ENCODE measurements around the gene DTX3. TPM values are rescaled to one million over a fixed set of nuclear protein-coding genes. Genes with fewer than 3 reads are reported as not detected.

The DTX3 gene, protein sequence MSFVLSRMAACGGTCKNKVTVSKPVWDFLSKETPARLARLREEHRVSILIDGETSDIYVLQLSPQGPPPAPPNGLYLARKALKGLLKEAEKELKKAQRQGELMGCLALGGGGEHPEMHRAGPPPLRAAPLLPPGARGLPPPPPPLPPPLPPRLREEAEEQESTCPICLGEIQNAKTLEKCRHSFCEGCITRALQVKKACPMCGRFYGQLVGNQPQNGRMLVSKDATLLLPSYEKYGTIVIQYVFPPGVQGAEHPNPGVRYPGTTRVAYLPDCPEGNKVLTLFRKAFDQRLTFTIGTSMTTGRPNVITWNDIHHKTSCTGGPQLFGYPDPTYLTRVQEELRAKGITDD
- 13.4 to 21.3 TPM (median 18.7 TPM) in 5 replicates for total RNA-seq (2022; extraction: Qiagen RNA extraction; ENCODE audit: low read depth)

DNA sequence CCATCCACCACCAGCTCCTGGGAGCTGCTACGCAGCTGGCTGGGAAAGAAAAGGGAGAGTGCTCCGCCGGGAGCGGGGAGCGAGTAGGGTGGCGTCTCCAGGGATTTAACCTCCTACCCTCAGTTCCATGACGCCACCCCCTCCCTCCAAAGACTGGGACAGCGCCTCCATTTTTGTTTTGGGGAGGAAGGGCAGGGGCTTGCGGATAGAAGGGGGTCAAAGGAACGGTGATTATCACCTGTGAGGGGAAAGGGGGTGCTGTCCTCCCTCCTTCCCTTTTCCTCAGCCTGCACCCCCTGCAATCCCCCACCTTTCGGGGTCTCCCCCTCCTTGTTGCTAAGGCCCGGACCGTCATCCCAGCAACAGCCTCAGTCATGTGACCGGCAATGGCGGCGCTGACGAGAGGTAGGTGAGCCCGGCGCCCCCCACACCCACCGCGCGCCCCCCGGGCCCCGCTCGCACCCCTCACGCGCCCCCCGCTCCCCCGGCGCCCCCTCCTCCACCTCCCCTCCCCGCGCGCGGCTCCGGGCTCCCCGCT, at the start of gene DTX3:
Gene DTX3 (plus strand): TSS at position 371 of the 538 bp plus-strand sequence. CDS start 1,694 bp downstream, outside the sequence.

GRCh38 chr12:57590864-57591781, 13.5 kb upstream of the DTX3 start, which contains the start of gene PIP4K2C:
Gene PIP4K2C, plus strand, starts transcription at chr12:57591192. Its CDS starts 98 bp downstream, at chr12:57591290.

DNA sequence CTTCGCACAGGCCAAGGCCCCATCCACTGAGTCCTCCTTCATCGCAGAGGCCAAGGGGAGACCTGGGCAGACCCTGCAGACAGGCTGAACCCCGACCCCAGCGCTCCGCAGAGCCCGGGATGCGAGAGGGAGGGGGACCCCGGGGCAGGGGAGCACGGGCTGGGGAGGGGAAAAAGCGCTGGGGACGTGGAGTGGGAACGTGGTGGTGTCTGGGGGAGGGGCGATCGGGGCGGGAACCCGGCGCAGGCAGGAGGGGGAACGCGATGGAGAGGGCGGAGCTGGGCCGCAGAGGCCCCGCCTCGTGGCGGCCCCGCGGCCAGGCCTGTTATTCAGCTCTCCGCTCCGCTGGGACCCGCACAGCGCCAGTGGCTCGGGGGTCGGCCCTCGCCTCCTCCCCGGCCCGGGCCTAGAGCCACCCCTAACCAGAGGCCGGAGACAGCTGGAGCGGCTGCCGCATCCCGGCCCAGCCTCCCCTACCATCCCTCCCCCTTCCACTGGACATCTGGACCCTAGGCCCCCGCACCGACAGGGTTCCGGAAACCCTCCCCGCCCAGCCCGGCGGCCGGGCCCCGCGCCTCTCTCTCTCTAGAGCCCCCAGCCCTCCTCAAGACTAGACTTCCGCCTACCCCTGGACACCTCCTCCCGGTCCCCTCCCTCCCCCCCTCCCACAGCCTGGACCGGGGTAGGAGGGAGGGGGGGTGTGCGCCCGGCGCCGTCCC, 6.6 kb downstream of the DTX3 start, which contains the start of gene ARHGEF25:
Gene ARHGEF25 (plus strand): TSS at position 328 of the 719 bp plus-strand sequence. CDS start 460 bp downstream, outside the sequence.

DNA sequence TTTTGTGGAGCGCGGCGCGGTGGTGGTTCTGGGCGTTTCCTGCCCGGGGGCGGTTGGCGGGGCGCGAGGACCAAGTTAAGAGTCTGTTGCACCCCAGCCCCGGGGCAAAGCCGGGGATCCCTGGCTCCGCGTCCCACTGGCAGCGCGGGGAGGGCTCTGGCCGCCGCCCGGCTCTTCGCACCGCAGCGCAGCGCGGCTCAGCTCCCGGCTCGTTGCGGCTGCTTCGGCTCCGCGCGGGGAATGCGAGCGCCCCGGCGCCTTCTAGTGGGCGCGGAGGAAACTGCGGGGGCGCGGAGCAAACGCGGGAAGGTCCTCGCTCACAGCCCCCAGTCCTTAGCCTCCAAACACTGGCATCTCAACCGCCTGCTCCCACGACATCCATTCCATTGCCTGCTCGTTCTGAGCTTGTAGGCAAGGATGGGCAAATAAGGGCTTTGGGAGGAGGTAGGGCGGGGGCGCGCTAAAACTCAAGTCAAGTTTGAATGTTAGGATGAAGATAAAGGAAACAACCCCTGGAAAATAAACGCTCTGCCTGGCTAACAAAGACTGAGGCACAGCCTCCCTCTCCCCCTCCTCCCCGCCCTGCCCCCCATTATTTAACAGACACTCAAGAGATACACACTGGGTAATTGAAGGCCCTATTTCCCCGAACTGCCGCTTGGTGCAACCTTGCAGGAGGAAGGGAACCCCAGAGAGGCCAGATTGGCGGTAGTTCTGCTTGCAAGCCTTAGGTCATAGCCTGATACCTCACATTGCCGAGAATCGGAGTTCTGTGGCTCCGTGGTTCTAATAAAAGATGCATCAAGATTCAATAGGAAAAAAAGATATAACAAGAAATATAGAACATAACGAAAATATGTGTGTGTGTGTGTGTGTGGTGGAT, 28.6 kb downstream of the DTX3 start, which contains the start of gene B4GALNT1:
Gene B4GALNT1 (minus strand): TSS at position 244 of the 883 bp plus-strand sequence. CDS start 1,069 bp downstream, outside the sequence.

Other genes with a start within 250 kb of the DTX3 start
- gene R3HDM2, start 173.8 kb upstream of the DTX3 start, total RNA-seq (2022; extraction: Qiagen RNA extraction; ENCODE audit: low read depth) = 8.3 to 11.7 TPM (median 9.0 TPM) in 5 replicates
- 0.07 TPM in 1 of 5 replicates, not detected in the others for gene INHBC, start 170.0 kb upstream of the DTX3 start, total RNA-seq (2022; extraction: Qiagen RNA extraction; ENCODE audit: low read depth)
- 0.07 to 0.11 TPM in 2 of 5 replicates, not detected in the others for gene INHBE, start 149.5 kb upstream of the DTX3 start, total RNA-seq (2022; extraction: Qiagen RNA extraction; ENCODE audit: low read depth)
- 3.9 to 8.8 TPM (median 7.3 TPM) in 5 replicates for gene GLI1, start 145.0 kb upstream of the DTX3 start, total RNA-seq (2022; extraction: Qiagen RNA extraction; ENCODE audit: low read depth)
- gene ARHGAP9, start 125.0 kb upstream of the DTX3 start, total RNA-seq (2022; extraction: Qiagen RNA extraction; ENCODE audit: low read depth) = 0.53 to 1.2 TPM (median 0.91 TPM) in 4 of 5 replicates, not detected in the other
- 126 to 186 TPM (median 138 TPM) in 5 replicates for gene MARS1, start 116.8 kb upstream of the DTX3 start, total RNA-seq (2022; extraction: Qiagen RNA extraction; ENCODE audit: low read depth)
- gene DDIT3, start 84.3 kb upstream of the DTX3 start, total RNA-seq (2022; extraction: Qiagen RNA extraction; ENCODE audit: low read depth) = 28.7 to 36.1 TPM (median 31.0 TPM) in 5 replicates
- gene MBD6, start 82.0 kb upstream of the DTX3 start, total RNA-seq (2022; extraction: Qiagen RNA extraction; ENCODE audit: low read depth) = 15.4 to 28.9 TPM (median 27.5 TPM) in 5 replicates
- 120 to 142 TPM (median 127 TPM) in 5 replicates for gene DCTN2, start 57.6 kb upstream of the DTX3 start, total RNA-seq (2022; extraction: Qiagen RNA extraction; ENCODE audit: low read depth)
- 0.18 to 0.26 TPM (median 0.21 TPM) in 5 replicates for gene KIF5A, start 54.8 kb upstream of the DTX3 start, total RNA-seq (2022; extraction: Qiagen RNA extraction; ENCODE audit: low read depth)
- 39.2 to 49.2 TPM (median 42.4 TPM) in 5 replicates for gene PIP4K2C, start 13.6 kb upstream of the DTX3 start, total RNA-seq (2022; extraction: Qiagen RNA extraction; ENCODE audit: low read depth)
- gene ARHGEF25, start 6.6 kb downstream of the DTX3 start, total RNA-seq (2022; extraction: Qiagen RNA extraction; ENCODE audit: low read depth) = 4.1 to 7.7 TPM (median 6.0 TPM) in 5 replicates
- gene B4GALNT1, start 28.4 kb downstream of the DTX3 start, total RNA-seq (2022; extraction: Qiagen RNA extraction; ENCODE audit: low read depth) = 27.2 to 51.6 TPM (median 49.2 TPM) in 5 replicates
- 109 to 127 TPM (median 117 TPM) in 5 replicates for gene OS9, start 89.3 kb downstream of the DTX3 start, total RNA-seq (2022; extraction: Qiagen RNA extraction; ENCODE audit: low read depth)
- 0.08 to 0.48 TPM (median 0.12 TPM) in 5 replicates for gene AGAP2, start 133.9 kb downstream of the DTX3 start, total RNA-seq (2022; extraction: Qiagen RNA extraction; ENCODE audit: low read depth)
- gene TSPAN31, start 140.2 kb downstream of the DTX3 start, total RNA-seq (2022; extraction: Qiagen RNA extraction; ENCODE audit: low read depth) = 14.4 to 21.6 TPM (median 17.4 TPM) in 5 replicates
- 212 to 278 TPM (median 234 TPM) in 5 replicates for gene CDK4, start 147.5 kb downstream of the DTX3 start, total RNA-seq (2022; extraction: Qiagen RNA extraction; ENCODE audit: low read depth)
- 6.0 to 9.2 TPM (median 7.8 TPM) in 5 replicates for gene MARCHF9, start 150.3 kb downstream of the DTX3 start, total RNA-seq (2022; extraction: Qiagen RNA extraction; ENCODE audit: low read depth)
- 0.86 to 4.5 TPM (median 2.7 TPM) in 5 replicates for gene CYP27B1, start 162.3 kb downstream of the DTX3 start, total RNA-seq (2022; extraction: Qiagen RNA extraction; ENCODE audit: low read depth)
- gene METTL1, start 167.3 kb downstream of the DTX3 start, total RNA-seq (2022; extraction: Qiagen RNA extraction; ENCODE audit: low read depth) = 49.9 to 57.2 TPM (median 51.6 TPM) in 5 replicates
- 3.8 to 5.7 TPM (median 5.2 TPM) in 5 replicates for gene EEF1AKMT3, start 167.8 kb downstream of the DTX3 start, total RNA-seq (2022; extraction: Qiagen RNA extraction; ENCODE audit: low read depth)
- gene TSFM, start 178.0 kb downstream of the DTX3 start, total RNA-seq (2022; extraction: Qiagen RNA extraction; ENCODE audit: low read depth) = 67.7 to 78.2 TPM (median 72.3 TPM) in 5 replicates
- 0.40 to 1.0 TPM (median 0.71 TPM) in 5 replicates for gene AVIL, start 213.9 kb downstream of the DTX3 start, total RNA-seq (2022; extraction: Qiagen RNA extraction; ENCODE audit: low read depth)
- 40.9 to 60.8 TPM (median 50.5 TPM) in 5 replicates for gene CTDSP2, start 241.9 kb downstream of the DTX3 start, total RNA-seq (2022; extraction: Qiagen RNA extraction; ENCODE audit: low read depth)

Data from A549 treated with ZK216348 at 1 μM for 4 hours (cell line).